HG02840 (cell line): ENCODE results near the gene MTLN.
"Not testable (repeated sequence)": the region's sequence is repeated elsewhere in the genome, so short reads cannot be mapped to it uniquely, and the experiment has no call there.

Source experiments
- ATAC-seq: cut with Tn5 transposase; IDR thresholded peaks from one replicate; pipeline ENCODE4 v1.9.1; 2021; ENCODE audit warnings: mild to moderate bottlenecking, moderate library complexity, moderate number of reproducible peaks; ENCODE audit not compliant: unreplicated experiment, low FRiP score

The MTLN gene, protein sequence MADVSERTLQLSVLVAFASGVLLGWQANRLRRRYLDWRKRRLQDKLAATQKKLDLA

DNA sequence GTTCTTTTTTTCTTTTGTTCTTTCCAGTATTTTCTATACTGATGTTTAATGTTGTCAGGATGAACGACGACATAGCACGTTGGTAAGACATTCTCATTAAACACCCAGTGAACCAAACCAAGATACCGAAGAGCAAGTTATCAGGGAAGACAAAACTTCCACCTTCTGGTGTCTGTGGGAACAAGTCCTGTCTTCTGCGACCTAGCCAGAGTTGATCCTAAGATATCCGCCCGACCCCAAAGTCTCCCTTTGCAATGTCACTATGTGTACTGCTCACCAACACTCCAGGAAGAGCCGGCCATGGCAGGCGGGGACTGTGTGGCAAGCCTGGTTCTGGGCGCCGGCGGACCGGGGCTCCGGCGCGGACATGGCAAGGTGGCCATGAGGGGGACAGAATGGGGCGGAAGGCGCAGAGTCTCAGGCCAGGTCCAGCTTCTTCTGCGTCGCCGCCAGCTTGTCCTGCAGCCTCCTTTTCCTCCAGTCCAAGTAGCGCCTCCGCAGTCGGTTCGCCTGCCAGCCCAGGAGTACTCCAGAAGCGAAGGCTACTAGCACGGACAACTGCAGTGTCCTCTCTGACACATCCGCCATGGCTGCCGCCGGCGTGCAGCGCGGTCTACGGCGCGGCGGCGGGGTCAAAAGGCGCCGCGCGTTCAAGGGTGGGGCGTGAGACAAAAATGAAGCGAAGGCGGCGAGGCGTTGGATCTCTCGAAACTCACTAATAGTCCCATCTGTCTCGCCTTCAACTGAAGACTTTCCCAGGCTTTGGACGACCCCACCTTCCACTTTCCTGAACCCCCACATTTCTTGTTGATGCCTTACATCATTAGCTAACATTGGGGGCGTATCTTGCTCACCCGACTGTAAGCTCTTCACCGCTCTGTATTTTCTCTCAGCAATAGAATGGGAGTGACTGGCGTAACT, at the start of gene MTLN:
Gene MTLN (minus strand): TSS at position 610 of the 921 bp plus-strand sequence. CDS start 22 bp downstream, at position 588.
- peak; percentile 76 for ATAC-seq

DNA sequence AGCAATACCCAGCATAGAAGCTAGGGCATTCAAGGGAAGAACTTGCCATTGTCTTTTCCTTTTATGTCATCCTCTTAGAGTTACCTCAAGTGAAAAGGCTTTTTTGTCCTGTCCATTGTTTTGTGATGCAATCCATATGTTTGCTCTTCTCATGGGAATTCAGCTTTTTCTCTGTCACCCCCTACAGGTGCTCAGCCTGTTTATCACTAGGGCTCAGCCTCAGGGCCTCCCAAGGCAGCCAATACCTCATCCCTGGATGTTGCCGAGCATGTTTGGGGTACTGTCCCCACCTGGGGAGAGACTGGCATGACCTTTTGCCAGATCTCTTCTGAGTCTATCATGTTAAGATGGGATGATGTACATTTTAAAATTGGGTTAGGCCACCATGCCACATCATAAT, 49.6 kb upstream of the MTLN start:
- ATAC-seq, result not testable (repeated sequence)

DNA sequence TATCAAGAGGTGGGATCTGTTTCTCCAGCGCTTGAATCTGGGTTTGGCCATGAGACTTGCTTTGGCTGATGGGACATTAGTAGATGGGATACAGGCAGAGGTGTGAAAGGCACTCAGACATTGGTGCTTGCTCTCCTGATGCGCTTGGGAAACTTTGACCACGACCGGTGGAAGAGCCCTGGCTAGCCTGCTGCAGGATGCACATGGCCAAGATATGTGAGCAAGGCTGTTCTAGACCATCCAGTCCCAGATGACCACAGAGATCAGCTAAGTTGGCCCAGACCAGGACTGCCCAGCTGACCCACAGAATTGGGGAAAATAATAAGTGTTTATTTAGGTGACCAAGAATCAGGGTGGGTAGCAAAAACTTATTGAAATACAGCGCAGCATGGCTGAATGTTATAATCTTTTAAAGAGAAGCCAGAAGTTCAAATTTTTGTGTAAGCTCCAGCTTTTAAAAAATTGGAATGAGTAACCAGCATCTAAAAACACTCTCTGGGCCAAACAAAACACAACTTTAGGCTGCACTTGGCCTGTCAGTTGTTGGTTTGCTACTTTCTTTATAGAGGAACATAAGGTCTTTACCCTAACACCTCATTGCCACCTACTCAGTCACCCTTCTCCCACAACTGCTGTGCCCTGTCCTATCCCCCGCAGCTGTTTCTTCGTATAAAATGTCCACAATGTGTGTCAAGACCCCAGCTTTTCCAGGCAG, 35.9 kb upstream of the MTLN start:
- not testable (repeated sequence) for ATAC-seq

DNA sequence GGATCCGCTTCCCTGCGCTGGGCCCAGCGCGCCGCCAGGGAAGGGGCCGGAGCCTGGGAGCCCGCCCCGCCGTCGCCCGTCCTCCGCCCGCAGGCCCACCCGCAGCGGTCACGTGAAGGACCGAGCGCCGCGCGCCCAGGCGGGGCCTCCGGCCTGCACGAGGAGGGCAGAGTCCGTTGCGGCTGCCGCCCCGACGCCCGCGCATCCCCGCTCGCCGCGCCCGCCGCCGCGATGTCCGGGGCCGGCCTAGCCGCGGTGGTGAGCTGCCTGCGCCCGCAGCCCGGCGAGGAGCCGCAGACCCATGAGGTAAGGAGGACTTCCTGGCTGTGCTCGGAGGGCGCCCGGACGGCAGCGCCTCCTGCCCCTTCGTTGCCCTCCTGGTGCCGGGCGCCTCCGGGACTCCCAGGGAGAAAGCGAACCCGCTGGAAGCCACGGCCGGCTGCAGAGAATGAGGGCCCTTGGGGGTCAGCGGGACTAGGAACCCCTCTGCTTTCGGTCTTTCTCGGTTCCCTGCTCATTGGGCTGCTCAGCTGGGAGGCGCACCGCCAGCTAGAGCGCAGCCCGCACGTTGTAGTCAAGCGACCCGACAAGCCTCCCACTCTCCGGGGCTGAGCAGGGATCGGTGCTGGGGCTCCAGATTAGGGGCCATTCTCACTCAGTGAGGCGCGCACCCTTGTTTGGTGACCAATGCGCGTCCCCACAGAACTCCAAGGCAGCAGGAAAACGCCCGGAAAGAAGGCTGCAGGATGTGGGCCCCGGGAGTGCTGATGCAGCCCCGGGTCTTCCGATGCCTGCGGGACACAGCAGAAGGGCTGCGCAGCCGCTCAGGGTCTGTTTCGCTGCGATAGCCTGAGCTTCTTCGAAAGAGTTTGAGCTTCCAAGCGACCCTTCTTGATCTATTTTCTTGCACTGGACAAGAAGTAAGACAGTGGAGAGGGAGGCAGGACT, 33.4 kb upstream of the MTLN start:
- not testable (repeated sequence) for ATAC-seq

DNA sequence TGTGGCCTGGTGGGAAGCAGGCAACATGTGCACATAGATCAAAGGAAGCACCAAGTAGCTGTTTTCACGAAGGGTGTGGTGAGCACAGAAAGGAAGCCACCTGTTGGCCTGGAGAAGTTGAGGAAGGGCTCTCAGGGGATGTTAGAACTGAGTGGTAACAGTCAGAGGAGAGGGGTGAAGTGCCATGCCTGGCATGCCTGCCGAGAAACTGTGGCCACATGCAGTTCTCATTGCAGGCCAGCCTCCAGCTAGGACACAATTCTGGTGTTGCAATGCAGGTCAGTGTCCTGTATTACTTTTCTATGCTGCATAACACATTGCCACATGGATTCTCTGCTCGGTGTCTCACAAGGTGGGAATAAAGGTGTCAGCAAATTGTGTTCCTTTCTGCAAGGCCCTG, 30.9 kb upstream of the MTLN start:
- ATAC-seq, result not testable (repeated sequence)

DNA sequence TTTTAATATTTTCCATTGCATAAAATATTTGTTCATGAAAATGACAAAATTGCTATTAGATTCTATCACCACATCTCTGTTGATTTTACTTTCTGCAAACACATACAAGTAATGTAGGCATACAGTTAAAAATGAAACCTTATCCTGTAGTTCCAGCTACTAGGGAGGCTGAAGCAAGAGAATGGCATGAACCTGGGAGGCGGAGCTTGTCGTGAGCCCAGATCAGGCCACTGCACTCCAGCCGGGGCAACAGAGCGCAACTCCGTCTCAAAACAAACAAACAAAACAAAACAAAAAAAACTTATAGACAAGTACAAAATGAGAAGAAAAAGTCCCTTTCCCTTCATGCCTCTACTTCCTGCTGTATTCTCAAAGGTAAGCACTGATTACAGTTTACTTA, 22.2 kb upstream of the MTLN start:
- not testable (repeated sequence) for ATAC-seq

DNA sequence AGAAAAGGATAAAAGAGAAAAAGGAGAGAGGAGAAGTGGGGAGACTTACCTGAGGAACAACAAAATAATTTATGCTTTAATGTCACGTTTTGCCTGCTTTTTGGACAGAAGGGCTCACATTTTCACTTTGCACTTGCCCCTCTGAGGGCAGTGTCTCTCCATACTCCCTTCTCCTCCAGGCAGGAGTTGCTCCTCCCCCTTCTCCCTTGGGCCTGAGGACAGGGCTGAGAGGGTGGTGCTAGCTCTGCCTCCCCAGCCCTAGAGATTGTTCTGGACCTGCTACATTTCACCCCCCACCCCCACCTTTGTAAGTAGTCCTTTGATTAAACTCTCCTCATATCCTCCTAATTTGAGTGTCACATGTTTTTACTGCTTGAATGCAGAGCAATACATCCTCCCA, 17.5 kb upstream of the MTLN start:
- not testable (repeated sequence) for ATAC-seq

DNA sequence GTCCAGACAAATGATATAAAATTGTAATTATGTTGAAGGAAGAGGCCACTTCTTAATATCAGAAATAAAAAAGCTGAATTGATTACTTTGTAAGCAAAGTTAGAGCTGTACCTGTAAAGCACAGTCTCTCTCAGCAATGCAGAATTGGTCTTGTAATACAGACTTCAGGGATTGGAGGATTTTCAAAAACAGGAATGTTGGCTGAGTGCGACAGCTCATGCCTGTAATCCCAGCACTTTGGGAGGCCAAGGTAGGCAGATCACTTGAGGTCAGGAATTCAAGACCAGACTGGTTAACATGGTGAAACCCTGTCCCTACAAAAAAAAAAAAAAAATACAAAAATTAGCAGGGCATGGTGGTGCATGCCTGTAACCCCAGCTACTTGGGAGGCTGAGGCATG, 10.3 kb upstream of the MTLN start:
- not testable (repeated sequence) for ATAC-seq

DNA sequence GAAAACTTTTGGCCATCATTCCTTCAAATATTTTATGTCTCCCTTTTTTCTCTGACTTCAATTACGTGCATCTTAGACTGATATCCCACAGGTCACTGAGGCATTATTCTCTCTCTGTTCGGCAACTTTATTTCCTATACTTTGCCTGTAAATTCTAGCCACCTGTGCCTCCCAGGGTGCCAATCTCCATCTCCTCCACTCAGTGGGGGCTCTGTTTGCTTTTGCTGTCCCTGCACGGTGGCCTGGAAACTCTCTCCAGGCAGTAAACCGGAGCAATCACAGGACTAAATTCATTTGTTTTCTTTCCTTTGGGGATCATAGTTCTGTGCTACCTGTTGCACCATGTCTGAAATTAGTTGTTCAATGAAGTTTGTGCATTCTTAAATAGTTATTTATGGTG, 9.6 kb upstream of the MTLN start:
- no peak for ATAC-seq

DNA sequence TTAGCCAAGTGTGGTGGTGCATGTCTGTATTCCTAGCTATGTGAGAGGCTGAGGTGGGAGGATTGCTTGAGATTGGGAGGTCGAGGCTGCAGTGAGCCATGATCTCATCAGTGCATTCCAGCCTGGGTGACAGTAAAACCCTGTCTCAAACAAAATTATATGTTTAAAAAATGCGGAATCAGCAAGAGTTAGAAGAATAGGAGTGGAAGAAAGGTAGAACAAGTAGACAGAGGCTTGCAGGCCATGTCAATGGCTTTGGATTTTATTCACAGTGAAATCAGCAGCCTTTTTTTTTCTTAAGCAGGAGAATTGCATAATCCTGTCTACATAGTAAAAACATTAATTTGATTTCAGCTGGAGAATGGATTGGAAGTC, 7.8 kb upstream of the MTLN start:
- ATAC-seq, result no peak

DNA sequence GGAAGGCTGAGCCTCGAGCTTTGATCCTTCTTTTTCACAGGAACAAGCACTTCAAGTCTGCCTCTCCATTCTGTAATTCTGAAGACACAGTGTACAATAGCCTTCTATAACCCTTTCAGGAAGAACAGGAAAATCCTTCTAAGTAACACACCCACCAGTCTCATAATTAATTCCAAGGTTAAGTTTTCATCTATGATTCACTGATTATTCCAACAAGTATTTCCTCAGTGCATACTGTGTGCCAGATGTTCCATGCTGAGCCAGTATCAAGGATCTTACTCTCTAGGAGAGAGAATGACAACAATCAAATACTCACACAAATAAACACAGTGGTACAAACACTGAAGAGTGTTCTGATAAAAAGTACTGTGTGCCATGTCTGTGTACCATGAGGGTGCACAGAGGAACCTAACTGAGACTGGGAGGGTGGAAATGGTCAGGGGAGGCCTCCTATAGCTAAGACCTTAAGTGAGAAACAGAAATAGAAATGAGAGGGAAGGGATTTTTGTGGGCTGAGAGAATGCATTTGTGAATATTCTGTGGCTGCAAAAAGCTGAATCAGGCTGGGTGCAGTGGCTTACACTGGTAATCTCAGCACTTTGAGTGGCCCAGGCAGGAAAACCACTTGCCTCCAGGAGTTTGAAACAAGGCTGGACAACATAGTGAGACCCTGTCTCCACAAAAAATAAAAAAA, 7.3 kb upstream of the MTLN start:
- no peak for ATAC-seq

DNA sequence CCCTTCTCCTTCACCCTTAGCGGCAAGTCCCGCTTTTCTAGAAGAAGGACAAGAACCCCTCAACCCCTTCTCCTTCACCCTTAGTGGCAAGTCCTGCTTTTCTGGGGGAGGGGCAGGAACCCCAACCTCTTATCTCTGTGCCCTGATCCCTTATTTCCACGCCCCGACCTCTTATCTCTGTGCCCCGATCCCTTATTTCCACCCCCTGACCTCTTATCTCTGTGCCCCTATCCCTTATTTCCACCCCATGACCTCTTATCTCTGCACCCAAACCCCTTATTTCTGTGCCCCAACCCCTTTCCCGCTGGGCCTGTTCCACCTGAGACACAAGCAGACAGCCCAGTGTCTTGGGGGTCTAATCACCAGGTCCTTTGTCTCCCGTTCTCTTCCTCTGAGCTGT, 6.5 kb upstream of the MTLN start:
- ATAC-seq, result not testable (repeated sequence)

DNA sequence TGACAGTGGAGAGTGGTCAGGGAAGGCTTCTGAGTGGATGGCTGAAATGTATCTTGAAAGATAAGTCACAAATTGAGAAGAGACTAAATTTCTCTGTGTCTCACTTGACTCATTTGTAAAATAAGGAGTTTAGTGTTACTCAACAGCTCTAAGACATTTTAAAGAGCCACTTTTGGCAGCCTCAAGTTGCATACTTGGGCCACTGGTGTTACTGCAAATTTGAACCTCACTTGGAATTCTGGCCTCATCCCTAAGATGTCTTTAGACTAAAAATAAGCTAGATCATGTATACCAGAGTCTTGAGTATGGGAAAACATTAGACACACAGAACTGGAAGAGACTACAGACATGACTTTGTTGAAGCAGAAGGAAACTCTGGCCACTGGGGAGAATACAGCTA, 4.5 kb upstream of the MTLN start:
- ATAC-seq, result no peak

DNA sequence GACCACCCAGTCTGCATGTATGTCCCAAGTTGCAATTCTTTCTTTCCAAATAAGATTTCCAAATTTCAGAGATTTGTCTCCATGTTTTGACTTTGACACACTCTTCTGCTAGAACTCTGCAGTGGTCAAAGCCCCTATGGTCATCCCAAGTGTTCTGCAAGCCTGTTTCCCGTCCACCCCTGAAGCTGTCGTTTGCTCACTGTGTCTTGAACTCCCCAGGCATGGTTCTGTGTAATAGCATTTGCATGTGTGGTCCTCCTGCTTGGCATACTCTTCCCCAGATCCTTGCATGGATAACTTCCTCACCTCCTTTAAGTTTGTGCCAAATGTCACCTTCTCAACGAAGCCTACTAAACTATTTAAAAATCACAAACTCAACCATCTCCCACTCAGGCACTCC, 3.9 kb upstream of the MTLN start:
- no peak for ATAC-seq

DNA sequence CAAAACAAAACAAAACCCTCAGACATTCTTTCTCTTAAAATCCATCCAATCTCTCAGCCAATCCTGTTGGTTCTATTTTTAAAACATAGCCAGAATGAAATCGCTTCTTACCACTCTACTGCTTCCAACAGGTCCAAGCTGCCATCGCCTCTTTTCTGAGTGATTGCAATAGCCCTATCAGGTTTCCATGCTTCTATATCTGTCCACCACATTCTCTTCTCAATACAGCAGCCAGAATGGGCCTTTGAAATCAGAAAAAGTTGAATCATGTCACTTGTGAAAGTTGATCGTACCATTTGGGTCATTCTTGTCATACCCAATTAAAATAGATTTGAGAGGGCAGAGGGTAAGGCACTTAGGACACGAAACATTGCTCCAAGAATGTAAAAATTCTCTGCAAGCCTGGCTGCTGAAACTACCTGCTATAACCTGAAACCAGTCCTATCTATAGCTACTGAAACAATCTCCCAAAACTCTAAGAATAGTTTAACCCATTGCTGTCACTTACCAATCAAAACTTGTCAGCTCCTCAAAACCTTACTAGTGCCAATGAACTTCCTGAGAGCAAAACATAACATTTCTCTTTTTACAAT, 3.3 kb upstream of the MTLN start:
- ATAC-seq, result no peak

DNA sequence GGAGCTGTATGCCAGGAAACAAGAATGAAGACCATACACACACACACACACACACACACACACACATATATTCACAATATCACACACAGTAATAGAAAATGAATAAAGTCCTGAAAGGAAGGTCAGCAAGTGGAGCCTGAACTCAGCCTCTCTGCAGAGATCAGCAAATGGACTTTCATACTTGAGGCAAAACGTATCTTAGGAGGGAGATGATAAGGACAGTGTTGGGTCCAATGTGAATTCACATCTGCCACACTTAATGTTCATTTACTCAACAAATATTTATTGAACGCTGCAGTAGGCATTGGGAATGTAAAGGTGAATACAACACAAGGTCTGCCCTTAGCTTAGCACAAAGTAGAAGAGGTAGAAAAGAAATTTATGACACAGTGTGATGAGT, 2.7 kb upstream of the MTLN start:
- ATAC-seq, result no peak

DNA sequence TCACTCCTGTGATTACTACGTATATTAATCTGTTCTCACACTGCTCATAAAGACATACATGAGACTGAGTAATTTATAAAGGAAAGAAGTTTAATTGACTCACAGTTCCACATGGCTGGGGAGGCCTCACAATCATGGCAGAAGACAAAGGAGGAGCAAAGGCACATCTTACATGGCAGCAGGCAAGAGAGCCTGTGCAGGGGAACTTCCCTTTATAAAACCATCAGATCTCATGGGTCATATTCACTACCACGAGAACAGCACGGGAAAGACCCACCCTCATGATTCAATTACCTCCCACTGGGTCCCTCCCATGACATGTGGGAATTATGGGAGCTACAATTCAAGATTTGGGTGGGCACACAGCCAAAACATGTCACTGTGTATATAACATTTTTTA, 1.2 kb upstream of the MTLN start:
- ATAC-seq, result not testable (repeated sequence)

DNA sequence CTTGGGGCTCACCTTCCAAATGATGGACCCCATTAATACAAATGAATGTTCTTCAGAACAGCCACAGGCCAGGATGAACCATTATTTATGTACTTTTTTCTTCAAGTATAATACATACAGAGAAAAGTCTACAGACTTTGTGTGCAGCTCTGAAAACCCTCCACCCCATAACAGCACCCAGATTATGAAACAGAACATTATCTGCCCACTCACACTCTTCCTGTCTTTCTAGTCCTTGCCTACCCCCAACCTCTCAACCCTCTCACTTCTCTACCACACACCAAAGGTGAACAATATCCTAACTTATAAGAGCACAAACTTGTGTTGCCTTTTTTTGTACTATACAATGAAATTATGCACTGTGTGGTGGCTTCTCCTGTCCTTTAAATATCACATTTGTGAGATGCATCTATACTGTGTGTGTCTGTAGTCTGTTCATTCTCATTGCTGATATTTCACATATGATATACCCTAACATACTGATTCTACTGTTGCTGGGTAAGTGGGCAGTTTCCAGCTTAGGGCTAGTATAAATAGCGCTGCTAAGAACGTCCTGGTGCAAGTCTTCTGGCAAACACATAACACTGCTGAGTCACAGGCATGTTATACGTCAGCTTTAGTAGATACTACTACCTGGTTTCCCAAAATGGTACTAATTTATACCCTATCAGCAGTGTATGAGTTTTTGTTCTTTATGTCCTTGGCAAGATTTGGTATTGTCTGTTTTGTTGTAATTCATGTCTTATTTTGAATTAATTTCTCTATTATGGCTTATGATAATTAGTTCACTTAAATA, 6.5 kb downstream of the MTLN start:
- no peak for ATAC-seq
